ENCODE measurements around the gene CHD5.
"Not testable (repeated sequence)": the region's sequence is repeated elsewhere in the genome, so short reads cannot be mapped to it uniquely, and the experiment has no call there.

Gene CHD5

DNA sequence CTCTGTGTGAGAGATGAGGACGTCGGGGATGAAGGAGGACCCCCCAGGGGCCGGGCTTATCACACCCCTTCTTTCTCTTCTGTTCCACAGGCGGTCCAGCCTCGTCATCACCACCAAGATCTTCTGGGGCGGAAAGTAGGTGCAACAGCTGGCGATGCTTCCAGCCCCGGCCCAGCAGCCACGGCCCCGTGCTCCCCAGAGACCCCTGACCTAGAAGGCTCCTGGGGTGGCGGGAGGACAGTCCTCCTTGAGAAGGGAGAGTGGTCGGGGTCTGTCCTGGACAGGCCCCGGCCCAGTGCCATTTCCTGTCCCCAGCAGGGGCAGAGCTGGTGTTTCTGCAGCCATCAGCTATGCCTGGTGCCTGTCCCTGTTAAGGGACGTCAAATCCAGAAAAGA is 92.7 kb downstream of the CHD5 start:
- DNase-seq, result no peak

DNA sequence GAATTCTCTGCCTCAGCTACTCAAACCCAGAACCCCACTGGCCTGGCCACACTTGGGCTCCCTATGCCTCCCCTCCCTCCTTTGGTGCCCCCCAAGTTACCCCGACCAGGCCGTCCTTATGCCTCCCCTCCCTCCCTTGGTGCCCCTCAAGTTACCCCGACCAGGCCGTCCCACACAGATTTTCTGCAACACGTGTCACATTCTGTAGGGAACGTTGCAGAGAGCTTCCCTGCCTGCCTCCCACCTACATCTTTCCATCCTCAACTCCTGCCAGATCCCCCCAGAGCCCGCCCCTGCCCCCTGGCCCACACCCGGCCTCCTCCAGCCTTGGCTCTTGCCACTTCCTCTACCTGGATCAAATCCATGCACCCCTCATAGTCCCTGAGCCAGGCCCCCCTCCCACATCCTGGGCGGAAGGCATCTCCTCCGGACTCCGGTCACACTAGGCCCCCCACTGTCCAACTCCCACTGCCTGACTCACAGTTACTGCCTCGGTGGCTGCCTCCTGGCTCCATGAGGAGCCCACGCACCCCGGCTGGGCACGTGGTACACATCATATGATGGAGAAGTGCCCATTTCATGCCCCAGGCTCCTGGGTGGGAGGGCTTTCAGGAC is 93.3 kb downstream of the CHD5 start:
- peak in 1 of 51 donors; percentile 52 for DNase-seq

DNA sequence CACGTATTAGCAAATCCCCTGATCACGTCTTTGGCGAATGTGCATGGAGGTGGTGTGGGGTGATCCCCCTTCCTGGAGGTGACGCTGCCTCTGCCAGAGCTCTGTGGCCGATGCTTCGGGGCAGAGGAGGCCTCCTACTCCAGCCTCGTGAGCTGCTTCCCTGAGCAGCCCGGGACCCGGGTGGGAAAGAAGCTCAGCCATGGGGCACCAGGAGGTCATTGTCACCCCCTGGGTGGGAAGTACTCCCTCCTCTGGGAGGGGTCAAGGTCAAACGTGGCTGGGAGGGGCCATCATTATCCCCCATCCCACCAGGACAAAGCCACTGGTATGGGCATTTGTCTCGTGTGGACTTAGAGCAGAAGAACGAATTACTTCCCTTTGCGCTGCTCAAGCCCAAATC is 93.8 kb downstream of the CHD5 start:
- DNase-seq, result no peak

DNA sequence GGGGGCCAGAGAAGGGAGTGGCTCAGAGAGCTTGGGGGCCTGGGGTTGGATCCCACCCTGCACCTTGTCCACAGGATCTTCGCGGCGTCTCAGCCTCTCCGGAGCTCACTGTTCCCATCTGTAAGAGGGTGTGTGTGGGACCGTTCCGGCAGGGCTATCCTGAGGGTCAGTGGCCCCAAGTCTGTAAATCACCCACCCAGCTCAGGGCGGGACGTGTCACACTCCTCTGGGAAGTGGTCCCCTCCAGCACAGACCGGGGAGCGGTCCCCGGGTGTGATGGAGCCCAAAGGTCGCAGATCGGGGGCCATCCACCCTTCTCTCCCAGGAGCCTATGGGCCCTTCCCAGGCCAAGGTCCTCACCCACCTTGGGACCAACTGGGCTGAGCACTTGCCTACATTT is 94.5 kb downstream of the CHD5 start:
- DNase-seq, result no peak

DNA sequence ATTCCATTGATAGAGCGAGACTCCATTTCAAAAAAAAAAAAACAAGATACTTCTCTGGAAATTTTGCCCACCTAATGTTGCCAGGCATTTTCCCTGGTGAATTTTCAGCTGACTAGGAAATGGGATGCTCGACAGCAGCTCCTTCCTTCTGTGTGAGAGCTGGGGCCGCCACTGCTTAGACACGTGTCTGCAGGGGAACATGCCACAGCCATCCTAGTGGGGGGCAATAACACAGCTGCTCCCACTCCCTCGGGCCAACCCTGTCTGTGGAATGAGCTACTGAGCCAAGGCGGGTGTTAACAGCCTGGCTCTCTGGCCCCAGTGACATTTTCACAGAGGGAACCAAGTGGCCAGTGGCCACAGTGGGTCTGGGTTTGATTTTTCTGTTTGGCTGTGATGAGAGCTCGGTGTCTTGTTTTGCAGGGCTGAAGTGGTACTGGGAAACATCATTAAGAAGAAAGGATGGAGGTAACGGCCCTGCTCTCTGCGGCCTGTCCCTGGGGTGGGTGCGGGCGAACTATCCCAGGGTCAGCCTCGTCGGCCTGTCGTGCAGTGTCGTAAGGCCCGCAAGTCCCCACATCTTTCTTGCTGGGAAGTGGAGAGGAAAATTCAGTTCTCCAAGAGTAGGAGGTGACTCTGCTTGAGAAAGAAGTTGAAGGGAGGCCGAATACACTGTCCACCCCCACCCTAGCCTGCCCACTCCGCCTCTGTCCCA is 95.2 kb downstream of the CHD5 start:
- no peak for DNase-seq

DNA sequence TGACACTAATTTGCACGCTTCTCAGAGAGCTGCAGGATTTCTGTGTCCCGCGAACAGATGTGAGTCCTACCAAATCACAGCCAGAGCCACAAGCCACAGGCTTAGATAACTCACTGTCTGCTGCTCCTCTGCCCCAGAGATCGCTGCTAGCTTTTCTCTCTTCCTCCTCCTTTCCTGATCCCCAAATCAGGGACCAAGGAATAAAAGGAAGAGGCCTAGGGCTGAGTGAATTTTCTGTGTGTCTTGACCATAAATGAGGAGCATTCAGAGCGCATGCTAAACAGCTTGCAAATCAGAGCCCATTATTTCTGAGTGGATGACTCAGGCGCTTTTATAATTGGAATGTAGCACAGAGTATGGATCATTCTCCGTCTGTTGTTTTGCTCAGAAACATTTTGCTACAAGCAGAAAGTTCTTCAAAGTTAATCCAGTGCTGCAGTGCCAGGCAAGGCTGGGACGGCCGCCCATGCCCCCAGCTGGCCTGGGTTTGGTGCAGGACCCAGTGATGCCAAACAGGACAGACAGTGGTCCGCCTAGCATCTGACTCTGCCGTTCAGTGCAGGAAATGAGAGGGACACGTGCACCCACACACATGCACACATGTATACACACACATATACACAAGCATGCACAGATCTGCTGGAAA is 96.2 kb downstream of the CHD5 start:
- DNase-seq, result peak in 9 of 51 donors; percentile 6 to 50 (median 34)

DNA sequence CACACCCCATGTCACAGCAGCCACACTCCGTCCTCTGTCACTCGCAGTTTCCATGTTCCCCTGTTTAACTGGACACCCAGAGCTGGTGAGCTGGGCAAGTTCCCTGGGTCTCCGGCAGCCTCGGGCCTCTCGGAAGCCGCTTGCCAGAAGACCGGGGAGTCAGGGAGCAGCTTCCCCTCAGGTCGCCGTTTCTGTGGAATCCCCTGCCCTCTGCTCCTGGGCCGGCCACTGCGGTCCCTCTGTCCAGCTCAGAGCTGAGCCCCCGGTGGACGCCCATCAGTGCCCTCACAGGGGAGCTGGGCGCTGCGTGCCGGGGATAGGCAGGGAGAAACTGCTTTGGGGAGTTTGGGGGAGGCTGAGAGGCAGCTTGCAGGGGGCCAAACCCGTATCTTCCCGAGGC is 96.7 kb downstream of the CHD5 start:
- no peak for DNase-seq

DNA sequence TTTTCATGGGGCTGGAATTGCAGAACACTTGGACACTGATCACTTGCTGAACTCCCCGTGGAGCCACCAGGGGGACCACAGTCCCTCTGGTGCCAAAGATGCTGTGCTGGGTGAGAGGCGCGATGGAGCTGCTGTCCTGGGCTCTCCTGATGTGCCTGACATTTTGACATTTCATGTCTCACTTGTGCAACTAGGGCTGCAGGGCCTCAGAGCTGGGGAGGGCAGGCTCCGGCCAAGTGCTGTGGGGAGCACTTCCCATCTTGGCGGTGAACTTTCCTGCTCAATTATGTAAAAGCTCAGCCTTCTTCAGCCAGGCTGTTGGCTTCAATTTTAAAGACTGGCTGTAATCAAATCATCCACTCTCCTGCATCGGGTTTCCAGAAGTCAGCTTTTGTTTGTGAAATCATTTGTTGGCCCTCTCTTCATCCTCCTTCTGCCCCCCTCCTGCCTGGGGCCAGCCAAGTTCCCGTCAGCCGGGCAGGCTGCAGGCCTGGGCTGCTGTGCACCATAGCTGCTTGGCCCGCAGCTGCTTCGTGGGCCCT is 97.6 kb downstream of the CHD5 start:
- peak in 9 of 51 donors; percentile 8 to 52 (median 38) for DNase-seq

DNA sequence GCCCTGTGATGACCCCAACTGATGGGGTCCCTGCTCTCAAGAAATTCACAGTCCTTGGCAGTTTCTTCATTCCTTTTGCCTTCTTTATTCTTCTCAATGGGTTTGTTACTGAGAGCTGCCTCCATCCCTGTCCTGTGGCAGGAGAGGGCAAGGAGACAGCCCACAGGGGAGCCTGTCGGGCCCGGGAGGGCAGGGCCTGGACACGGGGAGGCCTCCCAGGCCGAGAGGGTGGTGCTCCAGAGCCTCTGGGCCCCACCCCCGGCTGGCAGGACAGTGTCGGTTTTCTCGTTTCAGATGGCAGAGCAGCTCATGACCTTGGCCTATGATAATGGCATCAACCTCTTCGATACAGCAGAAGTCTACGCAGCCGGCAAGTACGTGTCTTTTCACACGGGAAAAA is 98.2 kb downstream of the CHD5 start:
- DNase-seq, result no peak

DNA sequence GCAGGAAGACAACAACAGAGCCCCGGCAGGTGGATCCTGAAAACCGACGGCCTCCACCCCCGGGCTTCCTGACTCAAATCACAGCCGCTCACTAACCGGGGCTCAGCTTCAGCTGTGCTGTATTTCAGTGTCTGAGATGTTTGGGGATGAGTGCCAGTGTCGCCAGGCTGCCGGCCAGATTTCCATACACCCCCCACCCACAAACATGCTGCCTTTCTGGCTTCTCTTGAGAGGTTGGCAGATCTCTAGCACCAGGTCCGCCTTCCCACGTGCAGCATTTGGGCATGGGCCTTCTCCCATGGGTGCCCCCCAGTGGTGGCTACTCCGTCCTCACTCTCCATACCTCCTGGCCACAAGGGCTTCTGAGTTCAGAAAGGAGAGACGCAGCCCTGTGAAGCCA is 99.7 kb downstream of the CHD5 start:
- DNase-seq, result peak in 9 of 51 donors; percentile 7 to 65 (median 19)

DNA sequence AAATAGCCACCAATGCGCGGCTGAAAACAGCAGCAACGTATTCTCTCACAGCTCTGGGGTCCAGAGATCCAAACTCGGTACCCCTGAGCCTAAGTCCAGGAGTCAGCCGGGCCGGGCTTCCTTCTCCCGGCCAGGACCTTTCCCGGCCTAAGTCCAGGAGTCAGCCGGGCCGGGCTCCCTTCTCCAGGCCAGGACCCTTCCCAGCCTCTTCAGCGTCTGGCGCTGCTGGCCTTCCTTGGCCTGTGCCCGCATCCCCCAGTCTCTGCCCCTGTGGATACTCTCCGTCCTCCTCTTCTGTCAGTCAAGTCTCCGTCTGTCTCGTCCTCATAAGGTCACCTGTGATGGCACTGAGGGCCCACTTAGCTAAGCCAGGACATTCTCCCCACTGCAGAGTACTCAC is 102.2 kb downstream of the CHD5 start:
- DNase-seq, result no peak

DNA sequence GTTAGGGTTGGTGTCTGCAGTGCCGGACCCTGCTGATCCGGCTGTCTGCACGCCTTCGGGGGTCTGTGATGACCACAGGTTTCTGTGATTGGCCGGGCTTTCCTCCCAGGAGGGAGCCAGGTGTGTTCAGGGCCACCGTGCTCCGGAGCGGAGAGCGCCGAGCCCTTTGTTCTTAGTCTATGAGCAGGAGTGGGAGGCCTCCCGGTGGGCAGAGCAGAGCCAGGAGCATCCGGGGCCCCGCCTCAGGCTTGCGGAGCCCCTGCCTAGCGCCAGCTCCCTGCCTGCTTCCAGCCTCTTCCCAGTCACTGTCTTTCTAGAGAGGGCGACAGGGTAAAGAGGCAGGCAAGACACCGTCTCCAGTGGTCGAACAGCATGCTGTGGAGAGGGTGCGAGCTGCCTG is 102.6 kb downstream of the CHD5 start:
- no peak for DNase-seq

DNA sequence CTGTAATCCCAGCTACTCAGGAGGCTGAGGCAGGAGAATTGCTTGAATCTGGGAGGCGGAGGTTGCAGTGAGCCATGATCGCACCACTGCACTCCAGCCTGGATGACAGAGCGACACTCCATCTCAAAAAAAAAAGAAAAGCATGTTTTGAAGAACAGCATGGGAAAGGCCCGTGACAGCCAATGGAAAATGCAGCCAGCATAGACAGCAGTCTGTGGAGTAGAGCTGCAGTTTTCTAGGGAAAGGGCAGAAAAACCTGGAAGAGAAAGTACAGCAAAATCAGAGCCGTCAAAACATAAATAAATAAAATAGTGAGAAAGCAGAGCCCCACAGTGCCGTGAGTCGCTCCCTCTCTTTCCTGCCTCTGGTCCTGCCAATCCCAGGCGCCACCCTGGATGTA is 103.1 kb downstream of the CHD5 start:
- DNase-seq, result not testable (repeated sequence)

DNA sequence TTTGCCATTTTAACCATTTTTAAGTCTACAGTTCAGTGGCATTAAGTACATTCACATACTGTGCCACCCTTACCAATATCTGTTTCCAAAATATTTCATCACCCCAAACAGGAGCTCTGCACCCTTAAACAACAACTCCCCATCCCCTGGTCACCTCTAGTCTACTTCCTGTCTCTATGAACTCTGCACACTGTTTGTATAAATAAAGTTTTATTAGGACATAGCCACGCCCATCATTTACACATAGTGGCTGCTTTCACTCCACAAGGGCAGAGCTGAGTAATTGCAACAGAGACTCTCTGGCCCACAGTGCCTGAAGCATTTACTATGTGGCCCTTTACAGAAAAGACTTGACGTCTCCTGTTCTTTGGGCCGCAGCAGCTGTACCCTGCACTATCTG is 104.4 kb downstream of the CHD5 start:
- DNase-seq, result no peak

DNA sequence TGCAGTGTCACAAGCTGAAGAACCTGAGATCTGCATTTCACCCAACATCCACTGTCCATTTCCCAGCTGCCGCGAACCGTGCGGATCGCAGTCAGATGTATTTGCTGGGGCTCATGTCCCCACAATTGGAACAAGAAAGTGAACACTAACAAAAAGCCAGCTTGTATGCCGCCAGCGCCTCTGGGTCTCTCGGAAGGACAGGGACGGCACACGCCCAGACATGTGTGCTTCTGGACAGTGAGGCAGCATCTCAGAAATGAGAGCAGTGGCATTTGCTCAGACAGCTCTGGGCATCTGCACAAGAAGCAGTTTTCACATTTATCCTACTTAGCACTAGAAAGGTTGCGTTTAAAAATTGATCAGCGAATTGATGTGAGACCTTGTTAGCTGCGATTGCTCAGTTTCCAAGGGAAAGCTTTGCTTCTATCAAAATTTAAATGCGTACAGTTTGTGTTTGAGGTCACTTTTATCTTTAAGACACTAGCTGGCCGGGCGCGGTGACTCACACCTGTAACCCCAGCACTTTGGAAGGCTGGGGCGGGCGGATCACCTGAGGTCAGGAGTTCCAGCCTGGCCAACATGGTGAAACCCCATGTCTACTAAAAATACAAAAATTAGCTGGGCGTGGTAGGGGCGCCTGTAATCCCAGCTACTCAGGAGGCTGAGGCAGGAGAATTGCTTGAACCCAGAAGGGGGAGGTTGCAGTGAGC is 105.8 kb downstream of the CHD5 start:
- no peak for DNase-seq

DNA sequence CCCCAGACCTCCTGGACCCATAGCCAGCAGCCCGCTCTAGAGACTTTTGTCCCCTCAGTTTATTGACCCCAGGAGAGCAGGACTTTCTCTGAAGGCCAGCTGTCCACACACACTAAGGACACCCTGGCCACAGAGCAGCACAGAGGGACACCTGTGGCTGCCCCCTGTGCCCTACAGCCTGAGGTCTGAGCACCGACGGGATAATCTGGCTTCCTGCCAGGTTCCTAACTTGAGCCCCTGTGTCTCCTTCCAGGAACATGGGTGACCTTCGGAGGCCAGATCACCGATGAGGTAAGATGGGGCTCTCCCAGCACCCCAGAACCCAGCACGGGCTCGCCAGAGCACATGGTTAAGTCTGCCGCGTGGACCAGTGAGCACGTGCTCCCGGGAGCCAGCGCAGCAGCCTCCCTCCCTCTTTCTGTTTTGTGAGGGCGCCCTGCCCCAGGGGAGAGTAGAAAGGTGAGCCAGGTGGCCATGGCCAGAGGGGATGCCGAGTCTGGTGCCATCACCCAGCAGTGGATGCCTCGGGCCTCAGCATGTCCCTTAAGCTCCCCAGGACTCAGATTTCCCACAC is 106.6 kb downstream of the CHD5 start:
- DNase-seq, result no peak

DNA sequence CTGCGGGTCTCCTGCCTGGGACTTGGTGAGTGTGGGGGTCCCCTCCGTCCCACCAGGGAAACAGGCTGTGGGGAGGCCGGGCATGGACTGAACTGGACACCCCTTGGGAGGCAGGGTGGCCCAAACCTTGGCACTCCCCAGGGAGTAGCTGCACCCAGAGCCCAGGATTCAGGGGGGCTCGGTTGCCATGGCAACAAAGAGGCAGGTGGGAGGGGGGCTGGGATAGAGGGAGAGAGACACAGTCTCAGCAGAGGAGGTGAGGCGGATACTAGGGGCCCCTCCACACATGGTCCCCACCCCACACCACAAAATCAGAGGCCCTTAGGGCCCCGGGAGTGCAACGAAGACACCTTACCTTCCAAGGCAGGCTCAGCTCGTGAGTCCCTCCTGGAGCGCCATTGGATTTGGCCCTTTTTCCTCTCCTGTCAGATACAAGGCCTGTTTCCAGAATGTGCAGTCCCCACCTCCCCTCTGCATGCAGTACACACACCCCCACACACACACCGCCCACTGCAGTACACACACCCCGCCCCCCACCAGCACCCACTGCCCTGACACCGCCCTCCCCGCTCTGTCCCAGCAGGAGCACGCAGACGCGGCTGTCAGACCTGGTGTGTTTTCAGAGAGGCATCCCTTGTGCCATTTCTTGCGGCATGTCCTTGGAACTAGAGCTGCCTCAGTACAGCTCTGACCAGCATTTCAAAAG is 107.2 kb downstream of the CHD5 start:
- no peak for DNase-seq

DNA sequence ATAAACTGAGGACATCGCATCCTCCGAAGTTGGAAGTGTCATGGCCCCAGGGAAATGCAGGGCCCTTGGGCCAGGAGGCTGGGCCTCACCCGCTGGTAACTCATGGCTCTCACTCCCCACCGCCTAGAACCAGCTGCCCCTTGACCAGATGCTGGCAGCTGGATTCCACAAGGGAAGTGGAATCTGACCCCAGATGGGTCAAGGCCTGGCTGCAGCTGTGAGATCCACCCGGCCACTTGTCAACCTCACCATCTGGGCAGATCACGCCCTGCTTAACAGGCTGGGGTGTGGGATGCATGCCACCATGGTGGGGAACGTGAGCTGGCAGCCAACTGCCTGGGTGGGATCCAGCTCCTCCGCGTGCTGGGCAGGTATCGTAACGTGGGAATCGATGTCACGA is 108.9 kb downstream of the CHD5 start:
- DNase-seq, result no peak

DNA sequence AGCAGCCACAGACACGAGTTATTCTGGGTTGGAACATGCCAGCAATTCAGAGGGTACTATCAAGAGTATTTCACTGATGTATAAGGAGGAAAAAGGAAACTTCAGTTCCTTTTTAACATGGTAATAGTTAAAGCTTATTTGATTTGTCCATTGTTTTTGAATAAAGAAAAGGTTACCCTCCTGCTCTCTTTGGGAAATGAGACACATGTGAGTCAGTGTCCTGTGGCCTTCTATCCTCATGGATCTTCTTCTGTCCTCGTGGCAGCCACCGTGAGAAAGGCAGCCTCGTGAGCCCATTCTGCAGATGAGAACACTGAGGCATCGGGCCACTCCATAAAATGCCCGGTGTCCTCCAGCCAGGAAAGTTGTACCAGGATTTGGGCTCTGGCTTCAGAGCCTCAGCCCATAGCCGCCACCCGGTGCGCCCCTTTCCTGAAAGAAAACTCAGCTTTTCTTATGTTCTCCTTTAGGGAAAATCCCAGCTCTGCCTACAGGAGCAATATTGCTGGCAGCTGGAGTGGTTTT is 109.6 kb downstream of the CHD5 start:
- no peak for DNase-seq

DNA sequence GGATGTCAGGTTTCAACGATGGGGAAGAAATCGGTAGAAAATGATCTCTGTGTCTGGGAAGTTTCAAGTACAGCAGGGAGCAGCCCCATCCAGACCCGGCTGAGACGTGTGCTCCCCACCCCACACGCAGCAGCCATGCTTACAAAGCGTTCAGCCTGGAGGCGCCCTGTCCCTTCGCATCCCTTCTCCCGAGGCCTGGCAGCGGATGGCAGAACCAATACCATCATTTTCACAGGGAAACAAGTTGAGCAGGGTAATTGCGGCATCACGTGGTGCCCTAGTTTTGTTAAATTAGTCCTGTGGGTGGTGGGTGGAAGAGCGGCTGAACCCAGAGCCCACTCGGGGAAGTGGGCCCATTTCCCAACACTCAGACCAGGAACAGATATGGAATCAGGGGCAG is 110.5 kb downstream of the CHD5 start:
- DNase-seq, result no peak

DNA sequence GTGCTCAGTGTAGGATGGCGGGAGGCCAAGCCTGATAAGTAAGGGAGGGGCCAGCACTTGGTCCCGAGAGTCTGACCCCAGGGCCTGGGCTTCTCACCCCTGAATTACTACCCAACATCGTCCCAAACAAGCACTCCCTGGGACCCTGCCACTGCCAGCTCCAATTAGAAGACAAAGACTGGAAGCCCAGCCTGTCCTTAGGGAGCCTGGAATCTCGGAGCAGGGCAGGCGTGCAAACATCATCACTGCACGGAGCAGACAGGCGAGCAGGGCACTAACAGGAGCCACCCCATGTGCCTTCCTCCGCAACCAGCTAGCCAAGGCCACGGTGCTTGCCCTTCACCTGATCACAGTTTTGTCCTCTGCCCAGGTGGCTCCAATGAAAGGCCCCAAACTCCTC is 111.2 kb downstream of the CHD5 start:
- no peak for DNase-seq

Measured in hypothalamus (tissue), 51 donors.